HG02852 (cell line): ENCODE measurements around the gene CAB39L.

Experiments
- ATAC-seq: cut with Tn5 transposase; IDR thresholded peaks from one replicate; pipeline ENCODE4 v1.9.1; 2021; ENCODE audit warnings: mild to moderate bottlenecking, moderate library complexity; ENCODE audit not compliant: unreplicated experiment

The CAB39L gene

GRCh38 chr13:49314344-49314882 lies 129.5 kb downstream of the CAB39L start:
- no peak for ATAC-seq

GRCh38 chr13:49311816-49312215 lies 132.0 kb downstream of the CAB39L start:
- ATAC-seq = no peak

- ATAC-seq = no peak
Observed at GRCh38 chr13:49310251-49310650, 133.6 kb downstream of the CAB39L start.

GRCh38 chr13:49308921-49309408 lies 134.9 kb downstream of the CAB39L start:
- ATAC-seq = no peak

- ATAC-seq = no peak
Observed at GRCh38 chr13:49308097-49308875, 135.6 kb downstream of the CAB39L start.

- no peak for ATAC-seq
Observed at GRCh38 chr13:49307365-49307764, 136.5 kb downstream of the CAB39L start.

- ATAC-seq = no peak
Observed at GRCh38 chr13:49305792-49306425, 138.0 kb downstream of the CAB39L start.

- ATAC-seq = no peak
Observed at GRCh38 chr13:49304763-49305700, 138.8 kb downstream of the CAB39L start.

GRCh38 chr13:49304356-49304755 lies 139.5 kb downstream of the CAB39L start:
- ATAC-seq = no peak

GRCh38 chr13:49303533-49304252 lies 140.2 kb downstream of the CAB39L start:
- ATAC-seq = no peak

GRCh38 chr13:49302817-49303216 lies 141.0 kb downstream of the CAB39L start:
- no peak for ATAC-seq

GRCh38 chr13:49302222-49302621 lies 141.6 kb downstream of the CAB39L start:
- ATAC-seq = no peak

- peak; percentile 94 for ATAC-seq
Observed at GRCh38 chr13:49300739-49301589, 142.9 kb downstream of the CAB39L start.

- ATAC-seq = no peak
Observed at GRCh38 chr13:49300276-49300675, 143.6 kb downstream of the CAB39L start.

GRCh38 chr13:49298903-49299605 lies 144.8 kb downstream of the CAB39L start:
- no peak for ATAC-seq

GRCh38 chr13:49298416-49298815 lies 145.4 kb downstream of the CAB39L start:
- ATAC-seq = no peak

- no peak for ATAC-seq
Observed at GRCh38 chr13:49297338-49297737, 146.5 kb downstream of the CAB39L start.

- no peak for ATAC-seq
Observed at GRCh38 chr13:49296659-49297058, 147.2 kb downstream of the CAB39L start.

GRCh38 chr13:49295244-49295643 lies 148.6 kb downstream of the CAB39L start:
- no peak for ATAC-seq
